Activated CD8-positive, alpha-beta T cell treated with anti-CD3 and anti-CD28 coated beads for 36 hours (primary cell): ENCODE results near the gene PPP1R9A. TPM values are rescaled to one million over a fixed set of nuclear protein-coding genes. Genes with fewer than 3 reads are reported as not detected.

ENCODE experiments used
- ATAC-seq: fragments of 200-7000 bp; cut with Tn5 transposase; one replicate; pipeline ENCODE4 v1.10.0; 2021; ENCODE audit warnings: mild to moderate bottlenecking, moderate library complexity
- CTCF ChIA-PET: fragments of 350-600 bp; sonication (Branson Sonifier 250); formaldehyde crosslinking; loops from one replicate; lab custom pipeline; 2021; ENCODE audit warnings: antibody characterized with exemption; lab: Charles Lee
- POLR2A ChIA-PET: fragments of 350-600 bp; sonication (Branson Sonifier 250); formaldehyde crosslinking; loops from one replicate; lab custom pipeline; 2021; ENCODE audit warnings: antibody characterized with exemption; lab: Charles Lee
- DNase-seq: peaks from one replicate; pipeline ENCODE4 v3.0.0-alpha.2; 2020
- H3K27ac Mint-ChIP-seq: one replicate; pipeline ENCODE4 v1.8.0; 2021; ENCODE audit warnings: mild to moderate bottlenecking, mixed read lengths
- H3K27me3 Mint-ChIP-seq: one replicate; pipeline ENCODE4 v1.8.0; 2021; ENCODE audit warnings: mixed read lengths
- H3K36me3 Mint-ChIP-seq: one replicate; pipeline ENCODE4 v1.8.0; 2021; ENCODE audit warnings: low read depth, mixed read lengths
- H3K4me1 Mint-ChIP-seq: one replicate; pipeline ENCODE4 v1.8.0; 2021; ENCODE audit warnings: low read depth, mixed read lengths
- H3K4me3 Mint-ChIP-seq: one replicate; pipeline ENCODE4 v1.8.0; 2021; ENCODE audit warnings: mild to moderate bottlenecking, moderate library complexity, mixed read lengths
- H3K9me3 Mint-ChIP-seq: one replicate; pipeline ENCODE4 v1.8.0; 2021; ENCODE audit warnings: mixed read lengths
- CTCF ChIP-seq: fragments of 200-600 bp; IDR thresholded peaks from one replicate; pipeline ENCODE4 v1.8.0; 2022; ENCODE audit warnings: antibody characterized with exemption, mild to moderate bottlenecking
- intact Hi-C: fragments of 100-400 bp; cut with micrococcal nuclease; formaldehyde crosslinking; loops from one replicate; pipeline ENCODE4 v1.10.0; 2022
- total RNA-seq, 2 experiments: library from RNA; stranded (reverse); gene quantifications; one replicate each; pipeline ENCODE4 v1.2.3, GENCODE V29; 2021

Gene PPP1R9A
- total RNA-seq, 2 experiments from 2014 or later: 0.05 to 0.13 TPM

- Mint-ChIP-seq H3K27ac (no peak overlapping the region), H3K27me3 (no peaks in the 10 kb centered on the region), H3K9me3 (peaks cover 3% of the 10 kb centered on the region), H3K4me3 (no peak overlapping the region), H3K4me1 (no peaks in the 10 kb centered on the region), H3K36me3 (no peaks in the 10 kb centered on the region)
- no peak for DNase-seq
- no peak for ATAC-seq
- intact Hi-C loops: no loop called here
- POLR2A ChIA-PET: no interaction called here
- no peak for TF ChIP-seq CTCF
- CTCF ChIA-PET: interaction anchor here (0.6 kb wide), 1 partner anchor 62 kb away, joined by 3 read pairs; no protein-coding TSS in a partner anchor
These were observed 55.3 kb downstream of the PPP1R9A start for GRCh38 chr7:94962661-94963060.

GRCh38 chr7:94969434-94970084, 62.2 kb downstream of the PPP1R9A start:
- H3K4me3 Mint-ChIP-seq: no peak overlapping the region
- intact Hi-C loops: no loop called here
- peaks cover 4% of the 10 kb centered on the region for H3K9me3 Mint-ChIP-seq
- H3K27me3 Mint-ChIP-seq: no peaks in the 10 kb centered on the region
- ATAC-seq (no peak), DNase-seq (no peak)
- CTCF ChIA-PET: no interaction called here
- POLR2A ChIA-PET: no interaction called here
- H3K4me1 Mint-ChIP-seq: no peaks in the 10 kb centered on the region
- H3K36me3 Mint-ChIP-seq: no peaks in the 10 kb centered on the region
- no peak overlapping the region for H3K27ac Mint-ChIP-seq
- TF ChIP-seq CTCF: no peak

- no peak for DNase-seq
- intact Hi-C loops: no loop called here
- no peak overlapping the region for H3K4me3 Mint-ChIP-seq
- CTCF ChIA-PET: interaction anchor here (0.6 kb wide), 1 partner anchor 1352 kb away, joined by 3 read pairs; no protein-coding TSS in a partner anchor
- no peaks in the 10 kb centered on the region for H3K27me3 Mint-ChIP-seq
- peaks cover 4% of the 10 kb centered on the region for H3K9me3 Mint-ChIP-seq
- ATAC-seq: no peak
- no peak for TF ChIP-seq CTCF
- no peaks in the 10 kb centered on the region for H3K4me1 Mint-ChIP-seq
- POLR2A ChIA-PET: no interaction called here
- H3K36me3 Mint-ChIP-seq: no peaks in the 10 kb centered on the region
- no peak overlapping the region for H3K27ac Mint-ChIP-seq
These were observed 62.7 kb downstream of the PPP1R9A start for GRCh38 chr7:94970085-94970576.

- ChIA-PET CTCF (no interaction called here), POLR2A (interaction anchor here (0.6 kb wide), 1 partner anchor 248 kb away, joined by 3 read pairs; no protein-coding TSS in a partner anchor)
- Mint-ChIP-seq H3K27ac (no peak overlapping the region), H3K27me3 (no peaks in the 10 kb centered on the region), H3K4me3 (no peak overlapping the region), H3K9me3 (peaks cover 4% of the 10 kb centered on the region), H3K36me3 (no peaks in the 10 kb centered on the region), H3K4me1 (no peaks in the 10 kb centered on the region)
- DNase-seq: no peak
- no peak for ATAC-seq
- intact Hi-C loops: no loop called here
- TF ChIP-seq CTCF: no peak
These were observed 63.9 kb downstream of the PPP1R9A start for GRCh38 chr7:94971051-94971867.

GRCh38 chr7:94972296-94972695, 64.9 kb downstream of the PPP1R9A start:
- H3K36me3 Mint-ChIP-seq: no peaks in the 10 kb centered on the region
- CTCF ChIA-PET: no interaction called here
- H3K27ac Mint-ChIP-seq: no peak overlapping the region
- intact Hi-C loops: no loop called here
- ATAC-seq (no peak), DNase-seq (no peak)
- H3K9me3 Mint-ChIP-seq: peaks cover 2% of the 10 kb centered on the region
- no peak overlapping the region for H3K4me3 Mint-ChIP-seq
- POLR2A ChIA-PET: interaction anchor here (0.6 kb wide), 1 partner anchor 249 kb away, joined by 3 read pairs; no protein-coding TSS in a partner anchor
- H3K4me1 Mint-ChIP-seq: no peaks in the 10 kb centered on the region
- TF ChIP-seq CTCF: no peak
- H3K27me3 Mint-ChIP-seq: no peaks in the 10 kb centered on the region
